Stimulated activated CD4-positive, alpha-beta T cell treated with anti-CD3 and anti-CD28 coated beads, Interleukin-1b, Interleukin-23, amount 100 ng/mL, for 24 hours (primary cell): ENCODE measurements around the gene CRYBG3.

ENCODE experiments used
- DNase-seq, 4 experiments: peaks; one replicate each; pipeline ENCODE4 v3.0.0-alpha.2; 2020; ENCODE audit warnings: low read depth in 4 of 4, low spot score in 1 of 4

The CRYBG3 gene

GRCh38 chr3:97970956-97971620, 149.3 kb downstream of the CRYBG3 start:
- no peak for DNase-seq

- peak; percentile 51 to 72 (median 58) for DNase-seq
Observed at GRCh38 chr3:97971679-97972567, 150.1 kb downstream of the CRYBG3 start, which contains the start of gene RIOX2. TSS of gene RIOX2 (minus strand) at chr3:97972431. CDS start at chr3:97967593, 4,838 bp downstream.

GRCh38 chr3:97972976-97973375, 151.2 kb downstream of the CRYBG3 start:
- DNase-seq = no peak

GRCh38 chr3:97974996-97975395, 153.2 kb downstream of the CRYBG3 start:
- DNase-seq = no peak

GRCh38 chr3:97975466-97975865, 153.7 kb downstream of the CRYBG3 start:
- DNase-seq = no peak

GRCh38 chr3:97979610-97980009, 157.8 kb downstream of the CRYBG3 start:
- no peak for DNase-seq

GRCh38 chr3:97981886-97982285, 160.1 kb downstream of the CRYBG3 start:
- no peak for DNase-seq

- no peak for DNase-seq
Observed at GRCh38 chr3:97983933-97984491, 162.2 kb downstream of the CRYBG3 start.

GRCh38 chr3:97987306-97987705, 165.5 kb downstream of the CRYBG3 start:
- DNase-seq = no peak

- DNase-seq = no peak
Observed at GRCh38 chr3:97988784-97989568, 167.2 kb downstream of the CRYBG3 start.

GRCh38 chr3:97990624-97991292, 168.9 kb downstream of the CRYBG3 start:
- DNase-seq = no peak

GRCh38 chr3:97991293-97991682, 169.5 kb downstream of the CRYBG3 start:
- no peak for DNase-seq

GRCh38 chr3:97992547-97993173, 170.8 kb downstream of the CRYBG3 start:
- DNase-seq = no peak

- DNase-seq = no peak
Observed at GRCh38 chr3:97993526-97993925, 171.7 kb downstream of the CRYBG3 start.

GRCh38 chr3:97994328-97994945, 172.6 kb downstream of the CRYBG3 start:
- DNase-seq = no peak
